Choroid plexus epithelial cell (primary cell): ENCODE results near the gene RYR3.

ENCODE experiments used
- DNase-seq: peaks from one replicate; pipeline ENCODE4 v3.0.0-alpha.2; 2010; ENCODE audit warnings: low read depth
- H3K4me3 ChIP-seq: 2 replicates; pipeline ENCODE4 v1.5.1; 2011; ENCODE audit warnings: low read depth, mild to moderate bottlenecking, control low read depth, low read length, moderate library complexity
- TF ChIP-seq, protein P1 (sequence below): conservative IDR thresholded peaks from 2 replicates; pipeline ENCODE4 v1.5.1; 2011; ENCODE audit warnings: low read depth, mild to moderate bottlenecking, control low read depth, inconsistent platforms, low read length, moderate library complexity

RYR3 gene

DNA sequence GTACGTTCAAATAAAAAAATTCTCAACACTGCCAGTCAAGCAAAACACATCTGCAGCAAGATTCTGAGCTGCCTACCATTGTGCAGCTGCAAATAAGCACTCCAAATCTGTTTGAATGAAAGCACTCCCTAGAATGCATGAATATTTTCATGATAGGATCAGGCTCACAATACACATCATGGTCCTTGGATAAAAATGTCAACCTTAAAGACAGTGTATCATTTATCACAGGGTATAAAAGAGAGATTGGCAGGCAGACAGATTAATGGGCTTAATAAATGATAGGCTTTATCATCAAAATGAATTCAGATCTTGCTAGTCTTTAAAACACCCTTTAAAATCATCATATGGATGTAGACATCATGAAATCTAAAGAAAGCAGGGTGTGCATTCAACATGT lies 9.2 kb downstream of the RYR3 start:
- H3K4me3 ChIP-seq: no peak overlapping the region
- TF ChIP-seq, protein P1, sequence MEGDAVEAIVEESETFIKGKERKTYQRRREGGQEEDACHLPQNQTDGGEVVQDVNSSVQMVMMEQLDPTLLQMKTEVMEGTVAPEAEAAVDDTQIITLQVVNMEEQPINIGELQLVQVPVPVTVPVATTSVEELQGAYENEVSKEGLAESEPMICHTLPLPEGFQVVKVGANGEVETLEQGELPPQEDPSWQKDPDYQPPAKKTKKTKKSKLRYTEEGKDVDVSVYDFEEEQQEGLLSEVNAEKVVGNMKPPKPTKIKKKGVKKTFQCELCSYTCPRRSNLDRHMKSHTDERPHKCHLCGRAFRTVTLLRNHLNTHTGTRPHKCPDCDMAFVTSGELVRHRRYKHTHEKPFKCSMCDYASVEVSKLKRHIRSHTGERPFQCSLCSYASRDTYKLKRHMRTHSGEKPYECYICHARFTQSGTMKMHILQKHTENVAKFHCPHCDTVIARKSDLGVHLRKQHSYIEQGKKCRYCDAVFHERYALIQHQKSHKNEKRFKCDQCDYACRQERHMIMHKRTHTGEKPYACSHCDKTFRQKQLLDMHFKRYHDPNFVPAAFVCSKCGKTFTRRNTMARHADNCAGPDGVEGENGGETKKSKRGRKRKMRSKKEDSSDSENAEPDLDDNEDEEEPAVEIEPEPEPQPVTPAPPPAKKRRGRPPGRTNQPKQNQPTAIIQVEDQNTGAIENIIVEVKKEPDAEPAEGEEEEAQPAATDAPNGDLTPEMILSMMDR: no peak
- no peak for DNase-seq

DNA sequence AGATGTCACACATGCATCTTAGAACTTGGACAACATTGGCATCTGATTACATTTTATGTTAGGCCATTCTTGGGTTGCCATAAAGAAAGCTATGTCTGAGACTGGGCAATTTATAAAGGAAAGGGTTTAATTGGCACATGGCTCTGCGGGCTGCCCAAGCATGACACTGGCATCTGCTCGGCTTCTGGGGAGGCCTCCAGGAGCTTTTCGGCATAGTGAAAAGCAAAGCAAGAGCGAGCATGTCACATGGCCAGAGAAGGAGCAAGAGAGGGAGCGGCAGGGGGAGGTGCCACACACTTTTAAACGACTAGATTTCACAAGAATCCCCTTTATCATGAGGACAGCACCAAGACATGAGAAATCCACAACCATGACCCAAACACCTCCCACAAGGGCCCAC lies 11.3 kb downstream of the RYR3 start:
- TF ChIP-seq, protein P1: no peak
- no peak for DNase-seq
- H3K4me3 ChIP-seq: no peak overlapping the region

DNA sequence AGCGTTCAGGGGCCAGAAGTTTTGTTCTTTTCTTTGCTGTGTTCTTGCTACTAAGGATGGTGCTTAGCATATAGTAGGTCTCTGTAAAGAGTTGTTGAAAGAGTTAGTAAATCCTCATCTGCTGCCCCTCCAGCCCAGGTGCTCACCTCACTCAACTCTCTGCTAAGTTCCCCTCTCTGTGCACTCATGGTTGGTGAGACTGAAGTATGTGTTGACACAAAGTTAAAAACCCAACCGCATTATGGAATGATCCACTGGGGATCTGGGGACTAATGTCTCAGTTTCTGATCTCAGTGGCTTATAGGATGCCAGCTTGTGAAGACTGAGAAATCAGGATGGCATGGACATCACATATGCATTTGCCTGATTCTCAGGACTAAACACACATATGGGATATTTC lies 13.8 kb downstream of the RYR3 start:
- no peak for DNase-seq
- TF ChIP-seq, protein P1: no peak
- no peak overlapping the region for H3K4me3 ChIP-seq

DNA sequence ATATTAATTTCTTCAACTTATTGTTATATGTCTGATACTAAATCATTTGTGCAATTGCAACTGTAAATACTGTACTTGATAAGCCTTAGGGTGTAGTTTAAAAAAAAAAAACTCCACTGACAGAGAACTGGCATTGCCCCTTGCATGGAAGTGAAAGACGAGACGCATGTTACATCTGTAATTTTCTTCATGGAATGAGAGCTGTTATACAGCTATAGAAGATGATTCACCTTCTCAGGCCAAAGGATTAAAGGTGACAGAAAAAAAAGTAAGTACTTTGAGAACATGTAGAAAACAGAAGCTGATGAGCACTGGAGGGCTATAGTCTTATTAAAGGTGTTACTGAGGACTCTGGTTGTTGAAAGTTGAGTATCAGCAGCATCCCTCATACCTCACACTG lies 16.1 kb downstream of the RYR3 start:
- H3K4me3 ChIP-seq: no peak overlapping the region
- TF ChIP-seq, protein P1: no peak
- no peak for DNase-seq

DNA sequence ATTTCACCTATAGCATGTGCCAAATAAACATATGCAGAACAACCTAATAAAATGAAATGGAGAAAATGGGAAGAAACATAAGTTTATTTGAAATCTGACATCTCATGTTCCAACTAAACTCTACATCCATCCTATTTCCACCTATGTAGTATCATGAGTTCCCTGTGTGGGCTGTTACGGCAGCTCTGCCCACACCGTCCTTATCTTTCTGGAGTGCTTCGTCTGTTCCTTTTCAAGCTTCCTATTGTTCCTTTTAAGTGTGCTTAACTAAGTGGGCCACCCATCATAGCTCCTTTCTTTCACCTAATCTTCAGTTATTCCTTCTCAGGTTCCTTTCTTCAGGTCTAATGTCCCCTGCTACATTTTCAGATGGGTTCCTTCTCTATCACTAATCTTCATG lies 17.3 kb downstream of the RYR3 start:
- TF ChIP-seq, protein P1: no peak
- no peak for DNase-seq
- no peak overlapping the region for H3K4me3 ChIP-seq

DNA sequence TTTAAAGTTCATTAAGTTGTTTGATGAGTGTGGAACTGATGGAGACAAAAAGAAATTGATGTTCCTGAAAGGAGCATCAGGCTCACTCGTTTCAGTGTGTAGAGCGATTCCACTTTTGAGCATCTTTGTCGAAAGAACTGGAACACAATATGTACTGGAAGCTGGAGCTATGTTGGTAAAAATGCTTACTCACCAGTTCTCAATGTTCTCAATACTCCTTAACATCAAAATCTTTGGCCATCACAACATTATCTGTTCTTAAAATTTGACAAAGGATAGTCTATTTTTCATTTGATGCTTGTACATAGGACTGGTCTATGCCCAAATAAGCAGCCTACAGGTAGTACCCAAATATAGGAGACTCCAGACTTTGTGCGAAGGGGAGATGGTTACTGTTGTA lies 18.7 kb downstream of the RYR3 start:
- no peak for DNase-seq
- TF ChIP-seq, protein P1: no peak
- no peak overlapping the region for H3K4me3 ChIP-seq

DNA sequence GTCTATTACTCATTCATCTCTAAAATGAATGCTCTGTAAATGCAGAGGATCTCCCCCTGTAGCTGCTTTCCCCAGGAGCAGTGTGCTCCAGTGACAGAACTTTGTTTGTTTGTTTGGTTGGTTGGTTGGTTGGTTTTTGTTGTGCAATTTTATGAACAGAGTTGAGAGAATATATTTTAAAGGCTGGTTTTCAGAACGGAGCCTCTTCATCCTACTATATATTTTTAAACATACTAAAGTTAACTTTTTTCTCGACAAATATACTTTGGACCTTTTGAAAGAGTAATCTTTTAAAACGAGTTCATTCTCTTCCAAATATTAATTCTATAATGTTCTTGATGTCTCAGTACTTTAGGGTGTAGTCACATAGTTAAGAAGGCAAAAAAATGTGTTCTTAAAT lies 20.2 kb downstream of the RYR3 start:
- H3K4me3 ChIP-seq: no peak overlapping the region
- TF ChIP-seq, protein P1: no peak
- no peak for DNase-seq
